ENCODE results near the gene KATNBL1.
"Not testable (repeated sequence)": the region's sequence is repeated elsewhere in the genome, so short reads cannot be mapped to it uniquely, and the experiment has no call there.

The KATNBL1 gene

DNA sequence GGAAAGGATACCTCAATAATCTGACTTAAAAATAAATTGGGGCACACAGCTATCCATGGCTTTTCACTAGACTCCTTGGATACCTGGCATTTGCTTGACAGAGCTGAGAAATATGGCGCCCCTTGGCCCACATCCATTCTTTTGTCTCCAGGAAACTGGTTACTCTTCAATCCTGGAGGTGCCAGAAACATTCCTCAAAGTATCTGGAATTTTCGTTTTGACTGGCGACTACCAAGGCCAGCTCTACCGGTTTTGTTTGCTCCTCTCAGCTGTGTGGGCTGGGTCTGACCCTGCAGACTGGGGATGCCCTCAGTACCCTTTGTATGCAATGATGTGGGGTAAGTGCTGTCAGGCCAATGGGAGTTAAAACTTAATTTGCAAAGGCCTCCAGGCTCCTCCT lies 27.0 kb downstream of the KATNBL1 start:
- Histone ChIP-seq H3K9me3 (ENCODE audit: insufficient read depth, low read length, severe bottlenecking) (no peaks in the 10 kb centered on the region), H3K36me3 (ENCODE audit: insufficient read depth, low read length) (peaks cover 5% of the 10 kb centered on the region; the same call in 1 of the 2 replicates), H3K4me2 (ENCODE audit: insufficient read depth, low read length) (no peak overlapping the region), H2AFZ (ENCODE audit: low read depth, low read length) (no peak overlapping the region), H3K79me2 (ENCODE audit: insufficient read depth, low read length) (peaks cover 84% of the 10 kb centered on the region), H3K4me1 (ENCODE audit: insufficient read depth, low read length) (no peaks in the 10 kb centered on the region), H4K20me1 (ENCODE audit: insufficient read depth, low read length) (peaks cover 12% of the 10 kb centered on the region; the same call in 1 of the 2 replicates), H3K27ac (ENCODE audit: low read length) (no peak overlapping the region), H3K9ac (ENCODE audit: low read depth, low read length) (no peak overlapping the region), H3K27me3 (ENCODE audit: insufficient read depth, low read length, poor library complexity) (no peaks in the 10 kb centered on the region), H3K4me3 (ENCODE audit: low read depth in 1 of 2, low read length in 2 of 2) (no peak overlapping the region)
- DNase-seq: no peak
- no peak for ATAC-seq (ENCODE audit: insufficient read depth, low read depth)
- TF ChIP-seq EZH2 (IDR thresholded peaks at IDR 0.05; ENCODE audit: borderline replicate concordance, low read depth, low read length, severe bottlenecking): no peak
- TF ChIP-seq CTCF (IDR thresholded peaks at IDR 0.05; ENCODE audit: borderline replicate concordance, extremely low read depth, low read length, poor library complexity, severe bottlenecking): no peak

- no peak overlapping the region for H3K4me2 ChIP-seq (ENCODE audit: insufficient read depth, low read length)
- H3K9me3 ChIP-seq (ENCODE audit: insufficient read depth, low read length, severe bottlenecking): peaks cover 1% of the 10 kb centered on the region
- no peak overlapping the region for H3K4me3 ChIP-seq (ENCODE audit: low read depth in 1 of 2, low read length in 2 of 2)
- H4K20me1 ChIP-seq (ENCODE audit: insufficient read depth, low read length): peaks cover 4% of the 10 kb centered on the region; the same call in 1 of the 2 replicates
- 0 out of 2 replicates have a peak, but pooled peaks cover 6% of the 10 kb centered on the region for H3K36me3 ChIP-seq (ENCODE audit: insufficient read depth, low read length)
- H3K27ac ChIP-seq (ENCODE audit: low read length): no peak overlapping the region
- DNase-seq (no peak), ATAC-seq (ENCODE audit: insufficient read depth, low read depth) (no peak)
- no peaks in the 10 kb centered on the region for H3K27me3 ChIP-seq (ENCODE audit: insufficient read depth, low read length, poor library complexity)
- H2AFZ ChIP-seq (ENCODE audit: low read depth, low read length): no peak overlapping the region
- peaks cover 80% of the 10 kb centered on the region for H3K79me2 ChIP-seq (ENCODE audit: insufficient read depth, low read length)
- H3K9ac ChIP-seq (ENCODE audit: low read depth, low read length): no peak overlapping the region
- TF ChIP-seq EZH2 (IDR thresholded peaks at IDR 0.05; ENCODE audit: borderline replicate concordance, low read depth, low read length, severe bottlenecking) (no peak), CTCF (IDR thresholded peaks at IDR 0.05; ENCODE audit: borderline replicate concordance, extremely low read depth, low read length, poor library complexity, severe bottlenecking) (no peak)
- no peaks in the 10 kb centered on the region for H3K4me1 ChIP-seq (ENCODE audit: insufficient read depth, low read length)
Observed at GRCh38 chr15:34179234-34179633, 30.7 kb downstream of the KATNBL1 start.

- not testable (repeated sequence) for DNase-seq; H2AFZ ChIP-seq (ENCODE audit: low read depth, low read length); H3K4me2 ChIP-seq (ENCODE audit: insufficient read depth, low read length); H3K27ac ChIP-seq (ENCODE audit: low read length); H3K4me1 ChIP-seq (ENCODE audit: insufficient read depth, low read length); H3K4me3 ChIP-seq (ENCODE audit: low read depth in 1 of 2, low read length in 2 of 2); ATAC-seq (ENCODE audit: insufficient read depth, low read depth); H3K27me3 ChIP-seq (ENCODE audit: insufficient read depth, low read length, poor library complexity); H4K20me1 ChIP-seq (ENCODE audit: insufficient read depth, low read length); H3K9ac ChIP-seq (ENCODE audit: low read depth, low read length)
- H3K36me3 ChIP-seq (ENCODE audit: insufficient read depth, low read length): peaks cover 32% of the 10 kb centered on the region
- H3K79me2 ChIP-seq (ENCODE audit: insufficient read depth, low read length): peaks cover 40% of the 10 kb centered on the region
- peaks cover 20% of the 10 kb centered on the region for H3K9me3 ChIP-seq (ENCODE audit: insufficient read depth, low read length, severe bottlenecking)
Observed at GRCh38 chr15:34165987-34166573, 43.8 kb downstream of the KATNBL1 start.

GRCh38 chr15:34161329-34161963 lies 48.5 kb downstream of the KATNBL1 start:
- Histone ChIP-seq H3K36me3 (ENCODE audit: insufficient read depth, low read length) (peaks cover 60% of the 10 kb centered on the region), H3K4me2 (ENCODE audit: insufficient read depth, low read length) (no peak overlapping the region), H3K27ac (ENCODE audit: low read length) (no peak overlapping the region), H3K27me3 (ENCODE audit: insufficient read depth, low read length, poor library complexity) (no peaks in the 10 kb centered on the region), H3K4me3 (ENCODE audit: low read depth in 1 of 2, low read length in 2 of 2) (no peak overlapping the region), H4K20me1 (ENCODE audit: insufficient read depth, low read length) (no peaks in the 10 kb centered on the region), H3K4me1 (ENCODE audit: insufficient read depth, low read length) (no peaks in the 10 kb centered on the region), H2AFZ (ENCODE audit: low read depth, low read length) (no peak overlapping the region), H3K9me3 (ENCODE audit: insufficient read depth, low read length, severe bottlenecking) (peaks cover 31% of the 10 kb centered on the region), H3K79me2 (ENCODE audit: insufficient read depth, low read length) (peaks cover 22% of the 10 kb centered on the region; the same call in 1 of the 2 replicates), H3K9ac (ENCODE audit: low read depth, low read length) (no peak overlapping the region)
- no peak for ATAC-seq (ENCODE audit: insufficient read depth, low read depth)
- no peak for TF ChIP-seq CTCF (IDR thresholded peaks at IDR 0.05; ENCODE audit: borderline replicate concordance, extremely low read depth, low read length, poor library complexity, severe bottlenecking)
- no peak for TF ChIP-seq EZH2 (IDR thresholded peaks at IDR 0.05; ENCODE audit: borderline replicate concordance, low read depth, low read length, severe bottlenecking)
- DNase-seq: no peak
